Ectodermal cell (in vitro differentiated cells): ENCODE results near the gene SNED1.

ENCODE experiments used
- H3K27ac ChIP-seq: 2 replicates; pipeline ENCODE4 v1.7.0; 2013; ENCODE audit warnings: mild to moderate bottlenecking, low read depth, low read length; ENCODE audit not compliant: insufficient read depth, poor library complexity, severe bottlenecking
- H3K27me3 ChIP-seq: 2 replicates; pipeline ENCODE4 v1.7.0; 2013; ENCODE audit warnings: mild to moderate bottlenecking, low read length; ENCODE audit not compliant: insufficient read depth, control insufficient read depth, poor library complexity, severe bottlenecking
- H3K36me3 ChIP-seq: one replicate; pipeline ENCODE4 v1.7.0; 2013; ENCODE audit warnings: low read length; ENCODE audit not compliant: control insufficient read depth, insufficient read depth
- H3K4me1 ChIP-seq: one replicate; pipeline ENCODE4 v1.7.0; 2013; ENCODE audit warnings: low read length; ENCODE audit not compliant: control insufficient read depth, insufficient read depth
- H3K4me3 ChIP-seq: 2 replicates; pipeline ENCODE4 v1.7.0; 2013; ENCODE audit warnings: low read depth, low read length, control low read depth; ENCODE audit not compliant: insufficient read depth
- H3K9me3 ChIP-seq: 2 replicates; pipeline ENCODE4 v1.7.0; 2013; ENCODE audit warnings: mild to moderate bottlenecking, low read length, moderate library complexity; ENCODE audit not compliant: control insufficient read depth
- WGBS, 2 experiments: methylation state at CpG; one replicate each; pipeline ENCODE4 v1.1.7; 2013; ENCODE audit warnings: missing lambda C conversion rate in 2 of 2; 5-methylcytosine and 5-hydroxymethylcytosine counted together

The SNED1 gene

DNA sequence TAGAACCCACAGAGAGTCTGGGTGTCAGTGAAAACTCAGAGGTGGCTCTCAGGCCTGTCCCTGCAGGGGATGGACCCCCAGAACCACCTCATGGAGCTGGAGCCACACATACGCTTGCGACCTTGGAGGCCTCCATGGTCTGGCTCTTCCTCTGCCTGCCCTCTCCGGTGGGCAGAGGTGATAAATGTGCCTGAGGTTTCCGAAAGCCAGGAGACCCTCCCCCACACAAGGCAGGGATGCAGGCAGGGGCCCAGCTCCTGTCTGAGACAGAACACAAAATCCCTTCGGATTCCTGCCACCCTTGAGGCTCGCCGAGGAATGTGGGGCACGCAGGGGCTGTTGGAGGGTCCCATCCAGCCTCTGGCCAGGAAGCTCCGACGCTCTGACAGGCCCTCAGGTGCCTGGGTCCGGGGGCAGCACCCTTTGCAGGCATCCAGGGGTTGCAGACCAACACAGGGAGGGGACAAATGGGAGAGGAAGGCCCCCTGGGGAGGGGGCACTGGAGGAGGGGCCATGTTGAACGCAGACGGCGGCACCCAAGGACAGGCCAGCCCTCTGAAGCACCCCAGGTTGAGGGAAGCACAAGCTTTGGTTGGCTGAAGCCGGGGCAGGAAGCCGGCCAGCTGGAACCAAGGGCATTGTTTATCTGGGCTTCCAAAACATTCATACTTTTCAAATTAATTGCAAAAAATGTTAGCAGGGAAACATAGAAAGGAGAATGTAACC lies 4.1 kb upstream of the SNED1 start:
- Histone ChIP-seq H3K36me3 (no peaks in the 10 kb centered on the region), H3K27ac (no peak overlapping the region), H3K4me3 (no peak overlapping the region), H3K9me3 (no peaks in the 10 kb centered on the region), H3K4me1 (peaks cover 4% of the 10 kb centered on the region), H3K27me3 (peaks cover 26% of the 10 kb centered on the region)
- WGBS, 2 experiments, result 78 to 82% methylated on average over 16 of the region's 16 CpGs

GRCh38 chr2:240995041-240996021 lies 3.1 kb upstream of the SNED1 start:
- Histone ChIP-seq H3K36me3 (no peaks in the 10 kb centered on the region), H3K4me3 (no peak overlapping the region), H3K27me3 (peaks cover 36% of the 10 kb centered on the region), H3K9me3 (no peaks in the 10 kb centered on the region), H3K27ac (no peak overlapping the region), H3K4me1 (peaks cover 4% of the 10 kb centered on the region)
- 93 to 94% methylated on average over 24 of the region's 24 CpGs for whole genome bisulfite sequencing, 2 experiments

DNA sequence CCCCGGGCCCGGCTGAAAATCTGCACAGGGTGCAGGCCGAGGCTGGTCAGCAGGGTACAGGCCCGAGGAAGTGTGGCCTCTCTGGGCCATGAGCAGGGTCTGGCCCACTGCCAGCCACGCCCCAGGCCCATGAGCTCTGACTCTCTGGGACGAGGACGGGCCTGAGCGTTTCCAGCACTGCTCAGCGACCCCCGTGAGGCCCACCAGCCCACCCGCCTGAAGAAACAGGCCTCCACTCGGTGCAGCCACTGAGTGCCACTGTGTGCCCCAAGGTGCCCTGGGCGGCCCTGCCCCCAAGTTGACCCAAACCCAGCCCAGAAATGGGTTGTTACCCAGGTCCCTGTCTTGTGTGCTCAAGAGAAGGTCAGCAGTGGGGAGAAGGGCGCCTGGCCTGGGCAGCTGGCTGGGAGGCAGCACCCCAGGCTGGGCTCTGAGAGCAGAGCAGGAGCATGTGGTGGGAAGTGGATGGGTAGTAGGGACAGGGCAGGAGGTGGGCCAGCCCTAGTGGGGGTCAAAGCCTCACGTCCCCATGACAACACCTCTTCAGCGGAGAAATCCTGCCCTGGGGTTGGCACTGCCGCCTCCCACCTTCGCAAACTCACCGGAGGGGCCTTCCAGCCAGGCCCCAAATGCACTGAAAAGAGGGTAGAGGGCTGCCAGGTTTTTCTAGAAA lies 2.1 kb upstream of the SNED1 start:
- WGBS, 2 experiments, result 81 to 85% methylated on average over 19 of the region's 19 CpGs
- peaks cover 46% of the 10 kb centered on the region for H3K27me3 ChIP-seq

DNA sequence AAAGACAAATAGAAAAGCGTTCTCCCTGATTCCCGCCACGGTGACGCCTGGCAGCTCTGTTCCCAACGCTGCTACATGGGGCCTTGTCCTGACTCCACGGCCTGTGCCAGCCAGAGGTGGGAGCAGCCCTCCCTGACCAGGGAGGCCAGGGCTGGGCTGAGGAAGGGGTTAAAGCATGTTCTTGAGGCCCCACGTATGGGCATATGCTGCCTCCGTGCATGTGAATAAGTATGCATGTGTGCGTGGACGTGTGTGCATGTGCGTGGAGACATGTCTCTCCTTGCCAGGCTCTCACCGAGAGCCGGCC lies 1.6 kb upstream of the SNED1 start:
- no peak overlapping the region for H3K27ac ChIP-seq
- H3K27me3 ChIP-seq, result peaks cover 51% of the 10 kb centered on the region
- no peaks in the 10 kb centered on the region for H3K36me3 ChIP-seq
- H3K4me3 ChIP-seq, result no peak overlapping the region
- no peaks in the 10 kb centered on the region for H3K9me3 ChIP-seq
- peaks cover 4% of the 10 kb centered on the region for H3K4me1 ChIP-seq
- 87% methylated on average over 13 of the region's 13 CpGs for WGBS, 2 experiments

More for the DNA sequence above, 2.1 kb upstream of the SNED1 start:
- H3K4me3 ChIP-seq, result no peak overlapping the region
- no peaks in the 10 kb centered on the region for H3K36me3 ChIP-seq
- H3K9me3 ChIP-seq, result no peaks in the 10 kb centered on the region
- H3K4me1 ChIP-seq, result peaks cover 4% of the 10 kb centered on the region
- no peak overlapping the region for H3K27ac ChIP-seq

DNA sequence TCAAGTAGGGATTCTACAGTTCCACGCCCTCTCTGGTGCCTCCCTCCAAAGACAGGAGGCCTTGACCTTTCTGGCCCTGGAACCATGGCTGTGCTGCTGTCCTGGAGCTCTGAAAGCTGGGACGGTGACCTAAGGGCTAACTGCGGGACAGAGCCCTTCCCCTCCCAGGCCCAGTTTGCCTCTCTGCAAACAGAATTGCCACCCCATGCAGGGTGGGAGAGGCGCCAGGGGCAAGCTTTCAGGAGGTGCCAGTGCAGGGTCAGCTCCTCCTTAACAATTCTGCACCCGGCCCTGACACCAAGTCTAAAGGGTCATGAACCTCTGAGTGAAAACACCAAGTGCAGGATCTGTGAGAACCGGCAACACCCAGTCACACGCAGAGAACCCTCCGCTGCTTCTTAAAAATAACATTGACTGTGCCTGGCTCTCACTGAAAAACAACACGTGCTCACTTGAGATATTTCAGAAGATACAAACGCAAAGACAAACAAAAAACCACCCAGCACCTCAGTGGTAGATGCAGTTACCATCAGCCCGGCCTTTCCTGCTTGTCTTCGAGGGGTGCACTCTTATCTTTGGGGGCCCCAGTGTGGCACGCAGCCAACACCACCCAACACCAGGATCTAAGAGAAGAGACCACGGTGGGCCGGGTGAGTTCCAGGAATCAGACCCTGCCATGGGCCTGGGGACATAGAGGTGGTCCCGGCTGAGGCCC lies 1.1 kb upstream of the SNED1 start:
- no peaks in the 10 kb centered on the region for H3K9me3 ChIP-seq
- H3K27ac ChIP-seq, result no peak overlapping the region
- H3K27me3 ChIP-seq, result peaks cover 52% of the 10 kb centered on the region
- WGBS, 2 experiments, result 88 to 89% methylated on average over 16 of the region's 16 CpGs
- H3K4me1 ChIP-seq, result peaks cover 4% of the 10 kb centered on the region
- no peak overlapping the region for H3K4me3 ChIP-seq
- no peaks in the 10 kb centered on the region for H3K36me3 ChIP-seq

DNA sequence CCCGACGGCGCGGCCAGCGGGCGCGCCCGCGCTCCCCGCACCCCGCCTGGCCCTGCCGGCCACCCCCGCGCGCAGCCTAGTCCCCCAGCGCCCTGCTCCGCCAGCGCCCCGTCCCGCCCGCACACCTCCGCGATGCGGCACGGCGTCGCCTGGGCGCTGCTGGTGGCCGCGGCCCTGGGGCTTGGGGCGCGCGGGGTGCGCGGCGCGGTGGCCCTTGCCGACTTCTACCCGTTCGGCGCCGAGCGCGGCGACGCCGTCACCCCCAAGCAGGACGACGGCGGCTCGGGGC lies 232 bp downstream of the SNED1 start:
- no peaks in the 10 kb centered on the region for H3K36me3 ChIP-seq
- H3K9me3 ChIP-seq, result no peaks in the 10 kb centered on the region
- 0 to 1% methylated on average over 51 of the region's 51 CpGs for WGBS, 2 experiments
- H3K4me1 ChIP-seq, result peaks cover 4% of the 10 kb centered on the region
- H3K4me3 ChIP-seq, result no peak overlapping the region
- no peak overlapping the region for H3K27ac ChIP-seq
- peaks cover 52% of the 10 kb centered on the region for H3K27me3 ChIP-seq

GRCh38 chr2:240998995-240999791 lies 775 bp downstream of the SNED1 start:
- 7 to 8% methylated on average over 71 of the region's 71 CpGs for WGBS, 2 experiments
- Histone ChIP-seq H3K27ac (no peak overlapping the region), H3K27me3 (peaks cover 52% of the 10 kb centered on the region), H3K4me1 (peaks cover 4% of the 10 kb centered on the region), H3K9me3 (peaks cover 3% of the 10 kb centered on the region), H3K36me3 (no peaks in the 10 kb centered on the region), H3K4me3 (no peak overlapping the region)

DNA sequence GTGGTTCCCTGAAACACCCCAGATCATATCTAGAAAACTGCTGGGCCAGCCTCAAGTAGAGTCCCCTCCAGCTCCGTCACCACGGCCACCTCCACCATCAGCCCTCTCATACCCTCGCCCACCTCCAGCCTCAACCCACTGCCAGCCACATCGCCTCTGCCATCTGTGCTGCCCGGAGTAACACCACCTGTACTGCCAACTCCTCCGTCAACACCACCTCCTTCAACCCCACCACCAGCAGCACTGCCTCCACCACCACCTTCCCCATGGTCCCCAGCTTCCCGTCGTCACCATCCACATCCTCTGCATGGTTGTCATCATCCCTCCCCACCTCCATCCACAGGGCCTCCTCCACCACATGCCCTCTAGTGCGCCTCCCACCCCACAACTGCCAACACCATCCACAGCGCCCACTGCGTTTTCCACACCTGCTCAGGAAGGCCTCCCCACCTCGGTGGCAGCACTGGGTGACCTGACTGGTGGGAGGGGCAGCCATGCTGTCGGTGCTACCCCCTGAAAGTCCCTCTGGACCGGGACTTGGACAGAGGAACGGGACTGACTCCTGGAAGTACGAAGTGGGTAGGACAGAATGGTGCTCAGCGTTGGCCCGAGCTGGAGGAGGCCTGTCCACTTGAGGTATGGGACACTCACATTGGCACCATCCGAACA lies 1.6 kb downstream of the SNED1 start:
- Histone ChIP-seq H3K27ac (no peak overlapping the region), H3K4me1 (peaks cover 4% of the 10 kb centered on the region), H3K36me3 (no peaks in the 10 kb centered on the region), H3K9me3 (peaks cover 3% of the 10 kb centered on the region), H3K27me3 (peaks cover 52% of the 10 kb centered on the region), H3K4me3 (no peak overlapping the region)
- 94% methylated on average over 19 of the region's 19 CpGs for WGBS, 2 experiments

- Histone ChIP-seq H3K27me3 (peaks cover 52% of the 10 kb centered on the region), H3K4me3 (no peak overlapping the region), H3K4me1 (peaks cover 4% of the 10 kb centered on the region), H3K9me3 (peaks cover 3% of the 10 kb centered on the region), H3K27ac (no peak overlapping the region), H3K36me3 (no peaks in the 10 kb centered on the region)
- WGBS, 2 experiments, result 91 to 93% methylated on average over 9 of the region's 9 CpGs
Observed at GRCh38 chr2:241000831-241001321, 2.5 kb downstream of the SNED1 start.
